Fibroblast of pulmonary artery (primary cell): Measurements from ENCODE around the gene COMMD3.

Experiments used
- DNase-seq: peaks from one replicate; pipeline ENCODE4 v3.0.0-alpha.2; 2010; ENCODE audit warnings: low read depth
- H3K4me3 ChIP-seq: replicated peaks from 2 replicates; pipeline ENCODE4 v1.5.1; 2011; ENCODE audit warnings: low read depth, mild to moderate bottlenecking, control low read depth, low read length, moderate library complexity
- CTCF ChIP-seq: IDR thresholded peaks from 2 replicates; pipeline ENCODE4 v1.5.1; 2011; ENCODE audit warnings: mild to moderate bottlenecking, control low read depth, low read length, inconsistent platforms; ENCODE audit errors: missing control alignments

The COMMD3 gene

DNA sequence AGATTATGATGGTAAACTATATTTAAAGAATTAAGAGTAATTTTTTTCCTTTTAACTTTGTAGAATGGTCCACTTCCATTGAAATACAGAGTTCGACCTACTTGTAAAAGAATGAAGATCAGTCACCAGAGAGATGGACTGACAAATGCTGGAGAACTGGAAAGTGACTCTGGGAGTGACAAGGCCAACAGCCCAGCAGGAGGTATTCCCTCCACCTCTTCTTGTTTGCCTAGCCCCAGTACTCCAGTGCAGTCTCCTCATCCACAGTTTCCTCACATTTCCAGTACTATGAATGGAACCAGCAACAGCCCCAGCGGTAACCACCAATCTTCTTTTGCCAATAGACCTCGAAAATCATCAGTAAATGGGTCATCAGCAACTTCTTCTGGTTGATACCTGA is 13.0 kb downstream of the COMMD3 start:
- H3K4me3 ChIP-seq, result no peak overlapping the region
- no peak for DNase-seq
- TF ChIP-seq CTCF, result no peak

GRCh38 chr10:22332116-22332692 is 16.0 kb downstream of the COMMD3 start:
- TF ChIP-seq CTCF, result no peak
- no peak for DNase-seq
- H3K4me3 ChIP-seq, result no peak overlapping the region

DNA sequence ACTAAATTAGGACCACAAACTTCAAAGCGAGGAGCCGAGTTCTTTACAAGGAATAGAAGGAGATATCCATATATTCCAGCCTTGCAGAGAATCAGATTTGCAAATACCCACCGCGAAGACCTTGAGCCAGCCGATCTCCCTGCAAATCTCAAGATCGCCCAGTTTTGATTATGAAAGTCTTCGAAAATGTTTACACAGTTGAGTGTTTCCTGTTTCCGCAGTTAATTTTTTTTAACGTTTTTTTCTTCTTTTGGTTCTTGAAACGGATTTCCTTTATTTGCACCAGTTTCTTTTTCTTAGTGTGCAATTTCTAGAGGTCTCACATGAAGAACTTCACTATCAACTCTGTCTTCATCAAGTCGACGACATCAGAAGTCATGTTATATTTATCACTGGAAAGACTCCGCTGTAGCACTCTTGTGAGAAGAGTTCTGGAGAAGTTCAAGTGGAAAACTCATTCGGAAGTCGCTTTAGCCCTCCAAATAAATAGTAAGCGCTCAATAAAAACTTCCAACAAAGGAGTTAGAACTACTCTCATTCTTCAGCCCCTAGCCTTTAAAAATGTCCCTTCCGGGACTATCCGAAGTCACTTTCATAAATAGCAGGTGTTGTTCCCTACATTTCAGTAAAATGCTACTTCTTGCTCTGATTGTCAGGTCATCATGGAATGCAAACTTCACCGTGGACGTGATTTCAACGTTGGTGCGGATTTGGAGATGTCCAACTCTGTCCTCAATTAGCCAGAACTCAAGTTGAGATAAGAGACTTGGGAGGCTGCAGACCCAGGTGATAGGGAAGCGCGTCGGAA is 17.2 kb downstream of the COMMD3 start:
- no peak for DNase-seq
- TF ChIP-seq CTCF, result no peak

DNA sequence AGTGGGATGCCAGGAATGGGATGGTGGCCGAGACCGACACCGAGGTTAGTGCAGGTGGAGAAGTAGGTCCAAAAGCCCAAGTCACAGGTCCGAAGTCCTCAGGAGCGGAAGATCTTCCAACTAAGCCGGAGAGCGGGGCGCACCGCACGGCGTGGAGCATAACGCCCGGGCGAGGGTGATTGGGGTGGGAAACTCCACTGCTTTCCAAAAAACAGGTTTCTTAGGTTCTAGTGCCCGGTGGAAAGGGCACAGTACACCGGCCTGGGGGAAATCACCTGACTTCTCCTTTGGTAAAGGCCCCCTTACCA is 17.7 kb downstream of the COMMD3 start:
- TF ChIP-seq CTCF, result no peak
- DNase-seq, result no peak
- H3K4me3 ChIP-seq, result no peak overlapping the region

More for the DNA sequence above, 17.2 kb downstream of the COMMD3 start:
- H3K4me3 ChIP-seq, result no peak overlapping the region

- TF ChIP-seq CTCF, result no peak
- H3K4me3 ChIP-seq, result peak overlapping the region; percentile 50
- no peak for DNase-seq
These were observed 18.4 kb downstream of the COMMD3 start for GRCh38 chr10:22334414-22335172.

DNA sequence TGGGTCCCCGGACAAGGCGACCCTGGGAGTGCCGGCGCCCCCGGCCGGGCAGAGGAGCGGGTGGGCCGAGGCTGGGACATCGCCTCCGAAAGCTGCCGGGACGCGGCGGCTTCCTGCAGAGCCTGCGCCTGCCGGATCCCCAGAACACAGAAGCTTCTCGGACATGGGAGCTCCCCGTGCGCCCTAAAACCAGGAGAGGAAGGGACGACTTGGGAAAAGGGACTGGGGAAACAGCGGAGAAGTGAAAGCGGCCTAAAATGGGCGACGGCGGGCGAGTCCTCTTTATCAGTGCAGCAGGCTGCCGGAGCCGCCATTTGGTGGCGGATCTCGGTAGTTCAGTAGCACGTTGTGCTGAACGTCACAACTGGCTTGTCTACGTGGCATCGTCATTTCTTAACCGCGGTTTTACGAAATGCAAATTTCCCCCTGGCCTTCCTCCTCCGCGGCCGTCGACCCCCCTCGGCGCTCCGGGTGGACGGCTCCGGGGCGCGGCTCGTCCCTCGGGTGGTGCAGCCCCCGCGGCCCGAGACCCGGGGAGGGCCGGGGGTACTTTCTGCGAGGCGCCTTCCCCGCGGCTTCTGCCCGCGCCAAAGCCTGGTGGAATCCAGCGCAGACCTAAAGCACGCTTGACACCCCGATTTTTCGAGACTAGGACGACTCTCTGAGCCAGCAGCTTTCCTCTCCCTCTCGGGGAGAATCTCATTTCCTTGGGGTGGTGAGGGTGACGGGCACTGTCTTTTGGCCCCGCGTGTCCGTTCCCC is 19.2 kb downstream of the COMMD3 start:
- no peak for TF ChIP-seq CTCF
- DNase-seq, result peak; percentile 70
- H3K4me3 ChIP-seq, result peak overlapping the region; percentile 50
